HCT116 (cell line): ENCODE data around the gene DHX32.

Experiments used
- EGR1 ChIP-seq: IDR thresholded peaks from 2 replicates; pipeline ENCODE4 v1.6.1; 2012; ENCODE audit warnings: low read depth
- EZH2 ChIP-seq: fragments of 200-600 bp; sonication (generic); IDR thresholded peaks from 2 replicates; pipeline ENCODE4 v1.6.1; 2017; ENCODE audit warnings: antibody characterized with exemption, mixed run types
- JUND ChIP-seq: IDR thresholded peaks from 2 replicates; pipeline ENCODE4 v1.6.1; 2012
- RAD21 ChIP-seq: IDR thresholded peaks from 2 replicates; pipeline ENCODE4 v1.6.1; 2012; ENCODE audit warnings: low read depth, mild to moderate bottlenecking
- TF ChIP-seq, protein P1 (sequence below): IDR thresholded peaks from 2 replicates; pipeline ENCODE4 v1.6.1; 2011; ENCODE audit warnings: mild to moderate bottlenecking, low read length, moderate library complexity; ENCODE audit not compliant: insufficient replicate concordance; ENCODE audit errors: extremely low read depth
- TF ChIP-seq, protein P2 (sequence below): IDR thresholded peaks from 2 replicates; pipeline ENCODE4 v1.6.1; 2012
- TF ChIP-seq, protein P3 (sequence below), 3 experiments: fragments of 200-600 bp in 1 of 3; sonication (generic) in 1 of 3; IDR thresholded peaks in 2 of 3; conservative IDR thresholded peaks in 1 of 3; 2 replicates each; pipeline ENCODE4 v1.5.1; 2012 to 2017; ENCODE audit warnings: low read depth in 2 of 3, low read length in 2 of 3, antibody characterized with exemption in 1 of 3, borderline replicate concordance in 1 of 3, control low read depth in 1 of 3, mild to moderate bottlenecking in 1 of 3, mixed read lengths in 1 of 3, mixed run types in 1 of 3, moderate library complexity in 1 of 3; ENCODE audit not compliant: insufficient read depth in 1 of 3

DNA sequence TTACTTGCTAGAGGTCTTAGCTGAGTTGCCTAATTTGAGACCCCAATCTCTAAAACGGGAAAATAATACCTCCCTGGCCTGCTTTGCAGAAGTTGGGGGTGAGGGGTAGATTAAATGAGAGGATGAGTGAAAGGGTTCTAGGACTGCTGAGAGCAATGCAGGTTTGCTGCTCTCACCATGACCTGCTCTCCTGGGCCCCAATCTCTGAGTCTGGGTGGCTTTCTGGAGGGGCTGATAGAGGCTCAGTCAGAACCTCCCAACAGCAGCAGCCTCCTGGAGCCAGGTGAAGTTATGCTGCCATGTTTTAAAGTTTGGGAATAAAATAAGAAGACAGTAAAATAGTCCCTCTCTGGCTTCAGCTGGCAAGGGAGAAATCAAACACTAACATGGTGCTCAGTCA is 65.3 kb downstream of the DHX32 start:
- TF ChIP-seq, protein P1, sequence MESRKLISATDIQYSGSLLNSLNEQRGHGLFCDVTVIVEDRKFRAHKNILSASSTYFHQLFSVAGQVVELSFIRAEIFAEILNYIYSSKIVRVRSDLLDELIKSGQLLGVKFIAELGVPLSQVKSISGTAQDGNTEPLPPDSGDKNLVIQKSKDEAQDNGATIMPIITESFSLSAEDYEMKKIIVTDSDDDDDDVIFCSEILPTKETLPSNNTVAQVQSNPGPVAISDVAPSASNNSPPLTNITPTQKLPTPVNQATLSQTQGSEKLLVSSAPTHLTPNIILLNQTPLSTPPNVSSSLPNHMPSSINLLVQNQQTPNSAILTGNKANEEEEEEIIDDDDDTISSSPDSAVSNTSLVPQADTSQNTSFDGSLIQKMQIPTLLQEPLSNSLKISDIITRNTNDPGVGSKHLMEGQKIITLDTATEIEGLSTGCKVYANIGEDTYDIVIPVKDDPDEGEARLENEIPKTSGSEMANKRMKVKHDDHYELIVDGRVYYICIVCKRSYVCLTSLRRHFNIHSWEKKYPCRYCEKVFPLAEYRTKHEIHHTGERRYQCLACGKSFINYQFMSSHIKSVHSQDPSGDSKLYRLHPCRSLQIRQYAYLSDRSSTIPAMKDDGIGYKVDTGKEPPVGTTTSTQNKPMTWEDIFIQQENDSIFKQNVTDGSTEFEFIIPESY = no peak
- TF ChIP-seq RAD21 = no peak
- TF ChIP-seq JUND = no peak
- TF ChIP-seq EGR1 = no peak
- TF ChIP-seq, protein P2, sequence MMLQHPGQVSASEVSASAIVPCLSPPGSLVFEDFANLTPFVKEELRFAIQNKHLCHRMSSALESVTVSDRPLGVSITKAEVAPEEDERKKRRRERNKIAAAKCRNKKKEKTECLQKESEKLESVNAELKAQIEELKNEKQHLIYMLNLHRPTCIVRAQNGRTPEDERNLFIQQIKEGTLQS = no peak
- no peak for TF ChIP-seq EZH2
- TF ChIP-seq, protein P3, sequence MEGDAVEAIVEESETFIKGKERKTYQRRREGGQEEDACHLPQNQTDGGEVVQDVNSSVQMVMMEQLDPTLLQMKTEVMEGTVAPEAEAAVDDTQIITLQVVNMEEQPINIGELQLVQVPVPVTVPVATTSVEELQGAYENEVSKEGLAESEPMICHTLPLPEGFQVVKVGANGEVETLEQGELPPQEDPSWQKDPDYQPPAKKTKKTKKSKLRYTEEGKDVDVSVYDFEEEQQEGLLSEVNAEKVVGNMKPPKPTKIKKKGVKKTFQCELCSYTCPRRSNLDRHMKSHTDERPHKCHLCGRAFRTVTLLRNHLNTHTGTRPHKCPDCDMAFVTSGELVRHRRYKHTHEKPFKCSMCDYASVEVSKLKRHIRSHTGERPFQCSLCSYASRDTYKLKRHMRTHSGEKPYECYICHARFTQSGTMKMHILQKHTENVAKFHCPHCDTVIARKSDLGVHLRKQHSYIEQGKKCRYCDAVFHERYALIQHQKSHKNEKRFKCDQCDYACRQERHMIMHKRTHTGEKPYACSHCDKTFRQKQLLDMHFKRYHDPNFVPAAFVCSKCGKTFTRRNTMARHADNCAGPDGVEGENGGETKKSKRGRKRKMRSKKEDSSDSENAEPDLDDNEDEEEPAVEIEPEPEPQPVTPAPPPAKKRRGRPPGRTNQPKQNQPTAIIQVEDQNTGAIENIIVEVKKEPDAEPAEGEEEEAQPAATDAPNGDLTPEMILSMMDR (IDR thresholded peaks at IDR 0.05 in 2 of 3, conservative IDR thresholded peaks at IDR 0.05 in 1 of 3; ENCODE audit: borderline replicate concordance in 1 of 3, insufficient read depth in 1 of 3, low read depth in 2 of 3, low read length in 2 of 3) = no peak
